Keratinocyte (primary cell): ENCODE measurements around the gene COPZ1. TPM values are rescaled to one million over a fixed set of nuclear protein-coding genes. Genes with fewer than 3 reads are reported as not detected.

Experiments
- DNase-seq: peaks from one replicate; pipeline ENCODE4 v3.0.0-alpha.2; 2011; ENCODE audit warnings: low read depth, missing footprints, low spot score
- FAIRE-seq: peaks from 2 replicates; lab custom pipeline; 2011; peaks lifted over from hg19 to GRCh38; lab: Jason Lieb, UNC
- H2AFZ ChIP-seq: 2 replicates; pipeline ENCODE4 v1.6.0; 2012; ENCODE audit warnings: low read length, control low read depth, inconsistent platforms; ENCODE audit not compliant: control insufficient read depth
- H3K27ac ChIP-seq: 2 replicates; pipeline ENCODE4 v1.5.1; 2011; ENCODE audit warnings: low read length; ENCODE audit not compliant: control insufficient read depth, insufficient read depth
- H3K27me3 ChIP-seq: 3 replicates; pipeline ENCODE4 v1.6.0; 2011; ENCODE audit warnings: low read length; ENCODE audit not compliant: control insufficient read depth, insufficient read depth; ENCODE audit errors: extremely low read depth
- H3K36me3 ChIP-seq, 2 experiments: 2 replicates in 1 of 2; 3 replicates in 1 of 2; pipeline ENCODE4 v1.5.1; 2011; ENCODE audit warnings: low read length in 2 of 2, mild to moderate bottlenecking in 1 of 2; ENCODE audit not compliant: control insufficient read depth in 2 of 2, insufficient read depth in 2 of 2; ENCODE audit errors: extremely low read depth in 1 of 2
- H3K4me1 ChIP-seq: 3 replicates; pipeline ENCODE4 v1.5.1; 2011; ENCODE audit warnings: low read length; ENCODE audit not compliant: control insufficient read depth, insufficient read depth; ENCODE audit errors: extremely low read depth
- H3K4me2 ChIP-seq: 3 replicates; pipeline ENCODE4 v1.6.0; 2011; ENCODE audit warnings: low read depth, low read length; ENCODE audit not compliant: control insufficient read depth, insufficient read depth; ENCODE audit errors: extremely low read depth
- H3K4me3 ChIP-seq, 3 experiments: fragments of 200-600 bp in 1 of 3; sonication (generic) in 1 of 3; 2 replicates in 2 of 3; 3 replicates in 1 of 3; pipeline ENCODE4 v1.5.1; 2011 to 2016; ENCODE audit warnings: low read length in 3 of 3, mild to moderate bottlenecking in 3 of 3, control low read depth in 2 of 3, inconsistent platforms in 1 of 3, low read depth in 1 of 3, mixed read lengths in 1 of 3, mixed run types in 1 of 3, moderate library complexity in 1 of 3; ENCODE audit not compliant: control insufficient read depth in 2 of 3, insufficient read depth in 2 of 3; ENCODE audit errors: extremely low read depth in 1 of 3
- H3K79me2 ChIP-seq: 2 replicates; pipeline ENCODE4 v1.6.0; 2012; ENCODE audit warnings: low read length; ENCODE audit not compliant: control insufficient read depth, insufficient read depth
- H3K9ac ChIP-seq: 3 replicates; pipeline ENCODE4 v1.6.0; 2011; ENCODE audit warnings: low read length; ENCODE audit not compliant: control insufficient read depth, insufficient read depth; ENCODE audit errors: extremely low read depth
- H3K9me1 ChIP-seq: 3 replicates; pipeline ENCODE4 v1.6.0; 2011; ENCODE audit warnings: low read length; ENCODE audit not compliant: control insufficient read depth, insufficient read depth; ENCODE audit errors: extremely low read depth
- H3K9me3 ChIP-seq: 2 replicates; pipeline ENCODE4 v1.5.1; 2012; ENCODE audit warnings: low read depth, low read length; ENCODE audit not compliant: control insufficient read depth
- H4K20me1 ChIP-seq: 3 replicates; pipeline ENCODE4 v1.6.0; 2011; ENCODE audit warnings: low read length; ENCODE audit not compliant: control insufficient read depth, insufficient read depth; ENCODE audit errors: extremely low read depth
- EZH2 ChIP-seq: IDR thresholded peaks from one replicate; pipeline ENCODE4 v1.6.1; 2012; ENCODE audit warnings: inconsistent platforms, mild to moderate bottlenecking, low read length, moderate library complexity
- dilution Hi-C: fragments of 300-500 bp; cut with MboI; formaldehyde crosslinking; loops from one replicate; pipeline ENCODE4 v1.7.0; 2020; ENCODE audit warnings: low sequenced_read_pairs; ENCODE audit not compliant: extremely low pct_ligation_motif_present
- polyA plus RNA-seq, 5 experiments: library from polyadenylated mRNA; depleted of rRNA in 3 of 5; stranded (reverse) in 3 of 5; stranded (forward) in 1 of 5; unstranded in 1 of 5; fragments of >200 nt; gene quantifications; 1 replicate in 1 of 5; 2 replicates in 3 of 5; 3 replicates in 1 of 5; pipeline versions ENCODE4 v1.2.1 to v1.2.3, GENCODE V29; 2011 to 2012; ENCODE audit warnings: missing spikeins in 2 of 5, low read depth in 1 of 5, low replicate concordance in 1 of 5
- TF ChIP-seq, protein P1 (sequence below), 3 experiments: IDR thresholded peaks in 1 of 3; conservative IDR thresholded peaks in 1 of 3; optimal IDR thresholded peaks in 1 of 3; 2 replicates in 2 of 3; 3 replicates in 1 of 3; pipeline versions ENCODE3 to v1.5.1; 2011; ENCODE audit warnings: low read length in 3 of 3, mild to moderate bottlenecking in 3 of 3, moderate library complexity in 2 of 3, control low read depth in 1 of 3, inconsistent platforms in 1 of 3; ENCODE audit not compliant: insufficient read depth in 2 of 3; ENCODE audit errors: extremely low read depth in 1 of 3

COPZ1 gene
- polyA plus RNA-seq, 1 donor (not counting 4 experiments of a cell fraction or from before 2014, with no cell fraction given), result 280 TPM

DNA sequence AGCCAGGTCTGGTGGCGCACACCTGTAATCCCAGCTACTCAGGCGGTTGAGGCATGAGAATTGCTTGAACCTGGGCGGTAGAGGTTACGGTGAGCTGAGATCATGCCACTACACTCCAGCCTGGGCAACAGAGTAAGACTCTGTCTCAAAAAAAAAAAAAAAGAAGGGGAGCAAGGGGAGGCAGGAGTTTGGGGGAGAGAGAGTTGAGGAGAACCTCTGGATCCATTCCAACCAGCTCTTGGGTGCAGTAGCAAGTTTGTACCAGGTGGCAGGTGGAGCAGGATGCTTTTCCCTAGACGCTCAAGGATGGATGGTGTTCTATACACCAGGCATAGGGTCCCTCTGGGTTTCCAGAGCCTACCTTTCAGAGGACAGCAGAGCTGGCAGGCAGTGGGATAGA lies 26.0 kb upstream of the COPZ1 start:
- dilution Hi-C loops, result no loop called here
- FAIRE-seq (no peak), DNase-seq (no peak)
- Histone ChIP-seq H3K4me1 (peaks cover 28% of the 10 kb centered on the region), H3K9ac (no peak overlapping the region), H4K20me1 (no peaks in the 10 kb centered on the region), H2AFZ (no peak overlapping the region), H3K27me3 (no peaks in the 10 kb centered on the region), H3K79me2 (no peaks in the 10 kb centered on the region), H3K36me3 (no peaks in the 10 kb centered on the region), H3K9me3 (no peaks in the 10 kb centered on the region), H3K4me3 (no peak overlapping the region), H3K9me1 (no peaks in the 10 kb centered on the region), H3K4me2 (no peak overlapping the region), H3K27ac (no peak overlapping the region)
- TF ChIP-seq EZH2, result no peak
- TF ChIP-seq, protein P1, sequence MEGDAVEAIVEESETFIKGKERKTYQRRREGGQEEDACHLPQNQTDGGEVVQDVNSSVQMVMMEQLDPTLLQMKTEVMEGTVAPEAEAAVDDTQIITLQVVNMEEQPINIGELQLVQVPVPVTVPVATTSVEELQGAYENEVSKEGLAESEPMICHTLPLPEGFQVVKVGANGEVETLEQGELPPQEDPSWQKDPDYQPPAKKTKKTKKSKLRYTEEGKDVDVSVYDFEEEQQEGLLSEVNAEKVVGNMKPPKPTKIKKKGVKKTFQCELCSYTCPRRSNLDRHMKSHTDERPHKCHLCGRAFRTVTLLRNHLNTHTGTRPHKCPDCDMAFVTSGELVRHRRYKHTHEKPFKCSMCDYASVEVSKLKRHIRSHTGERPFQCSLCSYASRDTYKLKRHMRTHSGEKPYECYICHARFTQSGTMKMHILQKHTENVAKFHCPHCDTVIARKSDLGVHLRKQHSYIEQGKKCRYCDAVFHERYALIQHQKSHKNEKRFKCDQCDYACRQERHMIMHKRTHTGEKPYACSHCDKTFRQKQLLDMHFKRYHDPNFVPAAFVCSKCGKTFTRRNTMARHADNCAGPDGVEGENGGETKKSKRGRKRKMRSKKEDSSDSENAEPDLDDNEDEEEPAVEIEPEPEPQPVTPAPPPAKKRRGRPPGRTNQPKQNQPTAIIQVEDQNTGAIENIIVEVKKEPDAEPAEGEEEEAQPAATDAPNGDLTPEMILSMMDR (optimal IDR thresholded peaks at IDR 0.05 in 1 of 3, IDR thresholded peaks at IDR 0.05 in 1 of 3, conservative IDR thresholded peaks at IDR 0.05 in 1 of 3; ENCODE audit: extremely low read depth in 1 of 3, insufficient read depth in 2 of 3, low read length in 3 of 3), result no peak

DNA sequence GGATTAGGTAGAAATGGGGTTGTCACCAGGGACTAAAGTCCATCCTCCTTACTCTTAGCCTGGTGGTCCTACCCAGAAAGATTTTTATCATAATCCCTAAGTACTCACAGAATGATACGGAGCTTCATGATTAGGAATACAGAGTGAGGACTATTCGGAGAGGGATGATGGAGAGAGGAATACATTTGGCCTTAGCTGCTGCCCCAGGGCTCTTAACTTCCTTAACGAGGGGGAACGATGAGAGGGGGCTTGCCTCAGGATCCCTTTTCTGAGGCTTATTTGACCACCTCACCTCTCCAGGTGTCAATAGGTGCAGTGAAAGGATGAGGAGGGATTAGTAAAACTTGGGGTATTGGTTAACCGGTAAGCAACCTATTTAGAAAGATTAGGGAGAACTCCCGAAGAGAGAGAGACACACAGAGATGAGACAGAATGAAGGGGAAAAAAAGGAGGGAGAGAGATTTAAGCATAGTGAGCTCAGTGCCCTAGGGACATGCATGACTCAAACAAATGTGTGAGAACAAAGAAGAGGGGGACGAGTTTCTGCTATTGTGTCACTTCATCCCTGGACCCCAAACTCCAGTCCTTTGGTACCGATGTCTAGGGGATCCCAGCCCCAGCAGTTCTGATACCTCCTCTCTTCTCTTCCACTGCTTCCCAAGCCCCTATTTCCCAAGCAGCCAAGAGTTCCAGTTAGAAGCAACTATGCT lies 25.3 kb upstream of the COPZ1 start:
- dilution Hi-C loops, result no loop called here
- no peaks in the 10 kb centered on the region for H4K20me1 ChIP-seq
- H3K27me3 ChIP-seq, result no peaks in the 10 kb centered on the region
- no peaks in the 10 kb centered on the region for H3K9me3 ChIP-seq
- no peak overlapping the region for H3K4me3 ChIP-seq
- H3K79me2 ChIP-seq, result no peaks in the 10 kb centered on the region
- DNase-seq, result no peak
- no peaks in the 10 kb centered on the region for H3K9me1 ChIP-seq
- no peak overlapping the region for H2AFZ ChIP-seq
- H3K9ac ChIP-seq, result no peak overlapping the region
- FAIRE-seq, result no peak
- H3K36me3 ChIP-seq, result no peaks in the 10 kb centered on the region
- H3K4me1 ChIP-seq, result peaks cover 35% of the 10 kb centered on the region
- H3K27ac ChIP-seq, result no peak overlapping the region
- H3K4me2 ChIP-seq, result peak overlapping the region; percentile 70
- TF ChIP-seq, protein P1 (optimal IDR thresholded peaks at IDR 0.05 in 1 of 3, IDR thresholded peaks at IDR 0.05 in 1 of 3, conservative IDR thresholded peaks at IDR 0.05 in 1 of 3; ENCODE audit: extremely low read depth in 1 of 3, insufficient read depth in 2 of 3, low read length in 3 of 3), result no peak
- no peak for TF ChIP-seq EZH2
